WTC11 (cell line): ENCODE measurements around the gene DRD2. TPM values are rescaled to one million over a fixed set of nuclear protein-coding genes. Genes with fewer than 3 reads are reported as not detected.

Experiments used
- ATAC-seq: fragments of 200-7000 bp; cut with Tn5 transposase; 2 replicates; pipeline ENCODE4 v1.10.0; 2021; ENCODE audit warnings: mild to moderate bottlenecking, moderate library complexity
- CTCF ChIA-PET: fragments of 300-600 bp; sonication (Branson Sonifier 250); formaldehyde crosslinking; loops from one replicate; lab custom pipeline; 2021; ENCODE audit warnings: antibody characterized with exemption; lab: Charles Lee
- POLR2A ChIA-PET: fragments of 350-600 bp; sonication (Branson Sonifier 250); formaldehyde crosslinking; loops from one replicate; lab custom pipeline; 2021; ENCODE audit warnings: antibody characterized with exemption; lab: Charles Lee
- DNase-seq: peaks from one replicate; pipeline ENCODE4 v3.0.0; 2021; ENCODE audit warnings: low spot score
- H3K27ac Mint-ChIP-seq: 2 replicates; pipeline ENCODE4 v1.8.0; 2021; ENCODE audit warnings: mixed read lengths
- H3K27me3 Mint-ChIP-seq: 2 replicates; pipeline ENCODE4 v1.8.0; 2021; ENCODE audit warnings: low read depth, mild to moderate bottlenecking, moderate library complexity, mixed read lengths
- H3K36me3 Mint-ChIP-seq: 2 replicates; pipeline ENCODE4 v1.8.0; 2021; ENCODE audit warnings: mixed read lengths
- H3K4me1 Mint-ChIP-seq: 2 replicates; pipeline ENCODE4 v1.8.0; 2022; ENCODE audit warnings: mixed read lengths
- H3K4me3 Mint-ChIP-seq: 2 replicates; pipeline ENCODE4 v1.8.0; 2021; ENCODE audit warnings: mild to moderate bottlenecking, moderate library complexity, mixed read lengths
- H3K9me3 Mint-ChIP-seq: 2 replicates; pipeline ENCODE4 v1.8.0; 2021; ENCODE audit warnings: mixed read lengths
- GRHL2 ChIP-seq: fragments of 250-450 bp; sonication (Bioruptor Pico); IDR thresholded peaks from 2 replicates; pipeline ENCODE4 v1.8.0; 2022; ENCODE audit warnings: mild to moderate bottlenecking, moderate library complexity; ENCODE audit not compliant: insufficient replicate concordance, severe bottlenecking
- NR1H2 ChIP-seq: sonication (generic); formaldehyde crosslinking; IDR thresholded peaks from 2 replicates; pipeline ENCODE4 v1.9.0; 2021; ENCODE audit warnings: mild to moderate bottlenecking, moderate library complexity, missing genetic modification reagents
- PRRX2 ChIP-seq: fragments of 250-450 bp; sonication (Bioruptor Pico); IDR thresholded peaks from 2 replicates; pipeline ENCODE4 v1.8.0; 2021; ENCODE audit warnings: mild to moderate bottlenecking
- ZNF121 ChIP-seq: sonication (generic); formaldehyde crosslinking; IDR thresholded peaks from 2 replicates; pipeline ENCODE4 v1.8.0; 2023; ENCODE audit warnings: missing genetic modification reagents
- total RNA-seq: library from RNA; stranded (reverse); gene quantifications from 3 replicates; pipeline ENCODE4 v1.2.3, GENCODE V29; 2021
- TF ChIP-seq, protein P1 (sequence below): fragments of 200-600 bp; IDR thresholded peaks from 2 replicates; pipeline ENCODE4 v1.8.0; 2022; ENCODE audit warnings: antibody characterized with exemption
- TF ChIP-seq, protein P2 (sequence below): sonication (generic); formaldehyde crosslinking; IDR thresholded peaks from 2 replicates; pipeline ENCODE4 v1.8.1; 2023; ENCODE audit warnings: mild to moderate bottlenecking, missing genetic modification reagents, borderline replicate concordance
- TF ChIP-seq, protein P3 (sequence below): sonication (generic); formaldehyde crosslinking; IDR thresholded peaks from 2 replicates; pipeline ENCODE4 v1.8.0; 2022; ENCODE audit warnings: mild to moderate bottlenecking, missing genetic modification reagents
- TF ChIP-seq, protein P4 (sequence below): sonication (generic); formaldehyde crosslinking; IDR thresholded peaks from 2 replicates; pipeline ENCODE4 v1.8.1; 2023; ENCODE audit warnings: mild to moderate bottlenecking, moderate library complexity, missing genetic modification reagents
- TF ChIP-seq, protein P5 (sequence below): sonication (generic); formaldehyde crosslinking; IDR thresholded peaks from 2 replicates; pipeline ENCODE4 v1.8.0; 2023; ENCODE audit warnings: missing genetic modification reagents
- TF ChIP-seq, protein P6 (sequence below): fragments of 250-450 bp; sonication (Bioruptor Pico); IDR thresholded peaks from 2 replicates; pipeline ENCODE4 v2.1.2; 2022; ENCODE audit warnings: mild to moderate bottlenecking, moderate library complexity
- TF ChIP-seq, protein P7 (sequence below): sonication (generic); formaldehyde crosslinking; IDR thresholded peaks from 2 replicates; pipeline ENCODE4 v1.8.0; 2022; ENCODE audit warnings: mild to moderate bottlenecking, missing genetic modification reagents
- TF ChIP-seq, protein P8 (sequence below): sonication (generic); formaldehyde crosslinking; IDR thresholded peaks from 2 replicates; pipeline ENCODE4 v1.8.1; 2023; ENCODE audit warnings: mild to moderate bottlenecking, missing genetic modification reagents, moderate library complexity

The DRD2 gene
- total RNA-seq, 1 experiment from 2014 or later, result 0.20 TPM

DNA sequence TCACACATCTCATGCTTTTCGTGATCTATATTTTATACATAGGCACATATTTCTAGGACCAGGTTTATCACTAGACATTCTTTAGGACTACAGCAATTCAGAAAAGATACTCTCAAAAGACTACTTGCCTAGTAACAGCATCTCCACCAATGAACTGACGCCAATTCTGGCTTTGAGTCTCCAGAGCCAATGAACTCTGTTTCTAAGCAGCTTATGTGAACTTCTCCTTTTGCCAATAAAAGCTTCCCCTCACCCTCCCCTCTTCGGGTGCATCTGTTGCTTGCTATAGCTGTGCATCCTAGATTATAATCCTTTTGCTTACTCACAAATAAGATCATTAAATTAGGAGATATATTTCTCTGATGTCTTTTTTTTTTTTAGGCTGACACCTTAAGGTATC lies 99.0 kb downstream of the DRD2 start:
- peaks cover 10% of the 10 kb centered on the region for H3K9me3 Mint-ChIP-seq
- DNase-seq (no peak), ATAC-seq (no peak)
- no peak overlapping the region for H3K4me3 Mint-ChIP-seq
- POLR2A ChIA-PET, result no interaction called here
- H3K36me3 Mint-ChIP-seq, result no peaks in the 10 kb centered on the region
- TF ChIP-seq, protein P1, sequence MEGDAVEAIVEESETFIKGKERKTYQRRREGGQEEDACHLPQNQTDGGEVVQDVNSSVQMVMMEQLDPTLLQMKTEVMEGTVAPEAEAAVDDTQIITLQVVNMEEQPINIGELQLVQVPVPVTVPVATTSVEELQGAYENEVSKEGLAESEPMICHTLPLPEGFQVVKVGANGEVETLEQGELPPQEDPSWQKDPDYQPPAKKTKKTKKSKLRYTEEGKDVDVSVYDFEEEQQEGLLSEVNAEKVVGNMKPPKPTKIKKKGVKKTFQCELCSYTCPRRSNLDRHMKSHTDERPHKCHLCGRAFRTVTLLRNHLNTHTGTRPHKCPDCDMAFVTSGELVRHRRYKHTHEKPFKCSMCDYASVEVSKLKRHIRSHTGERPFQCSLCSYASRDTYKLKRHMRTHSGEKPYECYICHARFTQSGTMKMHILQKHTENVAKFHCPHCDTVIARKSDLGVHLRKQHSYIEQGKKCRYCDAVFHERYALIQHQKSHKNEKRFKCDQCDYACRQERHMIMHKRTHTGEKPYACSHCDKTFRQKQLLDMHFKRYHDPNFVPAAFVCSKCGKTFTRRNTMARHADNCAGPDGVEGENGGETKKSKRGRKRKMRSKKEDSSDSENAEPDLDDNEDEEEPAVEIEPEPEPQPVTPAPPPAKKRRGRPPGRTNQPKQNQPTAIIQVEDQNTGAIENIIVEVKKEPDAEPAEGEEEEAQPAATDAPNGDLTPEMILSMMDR, result no peak
- TF ChIP-seq GRHL2 (no peak), NR1H2 (CRISPR knock-in tag) (no peak), ZNF121 (no peak), PRRX2 (CRISPR knock-in tag) (no peak)
- TF ChIP-seq, protein P2, sequence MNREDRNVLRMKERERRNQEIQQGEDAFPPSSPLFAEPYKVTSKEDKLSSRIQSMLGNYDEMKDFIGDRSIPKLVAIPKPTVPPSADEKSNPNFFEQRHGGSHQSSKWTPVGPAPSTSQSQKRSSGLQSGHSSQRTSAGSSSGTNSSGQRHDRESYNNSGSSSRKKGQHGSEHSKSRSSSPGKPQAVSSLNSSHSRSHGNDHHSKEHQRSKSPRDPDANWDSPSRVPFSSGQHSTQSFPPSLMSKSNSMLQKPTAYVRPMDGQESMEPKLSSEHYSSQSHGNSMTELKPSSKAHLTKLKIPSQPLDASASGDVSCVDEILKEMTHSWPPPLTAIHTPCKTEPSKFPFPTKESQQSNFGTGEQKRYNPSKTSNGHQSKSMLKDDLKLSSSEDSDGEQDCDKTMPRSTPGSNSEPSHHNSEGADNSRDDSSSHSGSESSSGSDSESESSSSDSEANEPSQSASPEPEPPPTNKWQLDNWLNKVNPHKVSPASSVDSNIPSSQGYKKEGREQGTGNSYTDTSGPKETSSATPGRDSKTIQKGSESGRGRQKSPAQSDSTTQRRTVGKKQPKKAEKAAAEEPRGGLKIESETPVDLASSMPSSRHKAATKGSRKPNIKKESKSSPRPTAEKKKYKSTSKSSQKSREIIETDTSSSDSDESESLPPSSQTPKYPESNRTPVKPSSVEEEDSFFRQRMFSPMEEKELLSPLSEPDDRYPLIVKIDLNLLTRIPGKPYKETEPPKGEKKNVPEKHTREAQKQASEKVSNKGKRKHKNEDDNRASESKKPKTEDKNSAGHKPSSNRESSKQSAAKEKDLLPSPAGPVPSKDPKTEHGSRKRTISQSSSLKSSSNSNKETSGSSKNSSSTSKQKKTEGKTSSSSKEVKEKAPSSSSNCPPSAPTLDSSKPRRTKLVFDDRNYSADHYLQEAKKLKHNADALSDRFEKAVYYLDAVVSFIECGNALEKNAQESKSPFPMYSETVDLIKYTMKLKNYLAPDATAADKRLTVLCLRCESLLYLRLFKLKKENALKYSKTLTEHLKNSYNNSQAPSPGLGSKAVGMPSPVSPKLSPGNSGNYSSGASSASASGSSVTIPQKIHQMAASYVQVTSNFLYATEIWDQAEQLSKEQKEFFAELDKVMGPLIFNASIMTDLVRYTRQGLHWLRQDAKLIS (CRISPR knock-in tag), result no peak
- TF ChIP-seq, protein P3, sequence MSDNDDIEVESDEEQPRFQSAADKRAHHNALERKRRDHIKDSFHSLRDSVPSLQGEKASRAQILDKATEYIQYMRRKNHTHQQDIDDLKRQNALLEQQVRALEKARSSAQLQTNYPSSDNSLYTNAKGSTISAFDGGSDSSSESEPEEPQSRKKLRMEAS, result no peak
- TF ChIP-seq, protein P4, sequence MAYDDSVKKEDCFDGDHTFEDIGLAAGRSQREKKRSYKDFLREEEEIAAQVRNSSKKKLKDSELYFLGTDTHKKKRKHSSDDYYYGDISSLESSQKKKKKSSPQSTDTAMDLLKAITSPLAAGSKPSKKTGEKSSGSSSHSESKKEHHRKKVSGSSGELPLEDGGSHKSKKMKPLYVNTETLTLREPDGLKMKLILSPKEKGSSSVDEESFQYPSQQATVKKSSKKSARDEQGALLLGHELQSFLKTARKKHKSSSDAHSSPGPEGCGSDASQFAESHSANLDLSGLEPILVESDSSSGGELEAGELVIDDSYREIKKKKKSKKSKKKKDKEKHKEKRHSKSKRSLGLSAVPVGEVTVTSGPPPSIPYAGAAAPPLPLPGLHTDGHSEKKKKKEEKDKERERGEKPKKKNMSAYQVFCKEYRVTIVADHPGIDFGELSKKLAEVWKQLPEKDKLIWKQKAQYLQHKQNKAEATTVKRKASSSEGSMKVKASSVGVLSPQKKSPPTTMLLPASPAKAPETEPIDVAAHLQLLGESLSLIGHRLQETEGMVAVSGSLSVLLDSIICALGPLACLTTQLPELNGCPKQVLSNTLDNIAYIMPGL, result no peak
- TF ChIP-seq, protein P5, sequence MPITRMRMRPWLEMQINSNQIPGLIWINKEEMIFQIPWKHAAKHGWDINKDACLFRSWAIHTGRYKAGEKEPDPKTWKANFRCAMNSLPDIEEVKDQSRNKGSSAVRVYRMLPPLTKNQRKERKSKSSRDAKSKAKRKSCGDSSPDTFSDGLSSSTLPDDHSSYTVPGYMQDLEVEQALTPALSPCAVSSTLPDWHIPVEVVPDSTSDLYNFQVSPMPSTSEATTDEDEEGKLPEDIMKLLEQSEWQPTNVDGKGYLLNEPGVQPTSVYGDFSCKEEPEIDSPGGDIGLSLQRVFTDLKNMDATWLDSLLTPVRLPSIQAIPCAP (CRISPR knock-in tag), result no peak
- TF ChIP-seq, protein P6, sequence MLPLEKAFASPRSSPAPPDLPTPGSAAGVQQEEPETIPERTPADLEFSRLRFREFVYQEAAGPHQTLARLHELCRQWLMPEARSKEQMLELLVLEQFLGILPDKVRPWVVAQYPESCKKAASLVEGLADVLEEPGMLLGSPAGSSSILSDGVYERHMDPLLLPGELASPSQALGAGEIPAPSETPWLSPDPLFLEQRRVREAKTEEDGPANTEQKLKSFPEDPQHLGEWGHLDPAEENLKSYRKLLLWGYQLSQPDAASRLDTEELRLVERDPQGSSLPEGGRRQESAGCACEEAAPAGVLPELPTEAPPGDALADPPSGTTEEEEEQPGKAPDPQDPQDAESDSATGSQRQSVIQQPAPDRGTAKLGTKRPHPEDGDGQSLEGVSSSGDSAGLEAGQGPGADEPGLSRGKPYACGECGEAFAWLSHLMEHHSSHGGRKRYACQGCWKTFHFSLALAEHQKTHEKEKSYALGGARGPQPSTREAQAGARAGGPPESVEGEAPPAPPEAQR (CRISPR knock-in tag), result no peak
- TF ChIP-seq, protein P7, sequence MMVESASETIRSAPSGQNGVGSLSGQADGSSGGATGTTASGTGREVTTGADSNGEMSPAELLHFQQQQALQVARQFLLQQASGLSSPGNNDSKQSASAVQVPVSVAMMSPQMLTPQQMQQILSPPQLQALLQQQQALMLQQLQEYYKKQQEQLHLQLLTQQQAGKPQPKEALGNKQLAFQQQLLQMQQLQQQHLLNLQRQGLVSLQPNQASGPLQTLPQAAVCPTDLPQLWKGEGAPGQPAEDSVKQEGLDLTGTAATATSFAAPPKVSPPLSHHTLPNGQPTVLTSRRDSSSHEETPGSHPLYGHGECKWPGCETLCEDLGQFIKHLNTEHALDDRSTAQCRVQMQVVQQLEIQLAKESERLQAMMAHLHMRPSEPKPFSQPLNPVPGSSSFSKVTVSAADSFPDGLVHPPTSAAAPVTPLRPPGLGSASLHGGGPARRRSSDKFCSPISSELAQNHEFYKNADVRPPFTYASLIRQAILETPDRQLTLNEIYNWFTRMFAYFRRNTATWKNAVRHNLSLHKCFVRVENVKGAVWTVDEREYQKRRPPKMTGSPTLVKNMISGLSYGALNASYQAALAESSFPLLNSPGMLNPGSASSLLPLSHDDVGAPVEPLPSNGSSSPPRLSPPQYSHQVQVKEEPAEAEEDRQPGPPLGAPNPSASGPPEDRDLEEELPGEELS, result no peak
- peaks cover 14% of the 10 kb centered on the region for H3K4me1 Mint-ChIP-seq
- H3K27me3 Mint-ChIP-seq, result no peaks in the 10 kb centered on the region; the same call in 1 of the 2 replicates
- no peak overlapping the region for H3K27ac Mint-ChIP-seq
- CTCF ChIA-PET, result interaction anchor here (0.6 to 2.6 kb wide), 3 partner anchors 10 to 81 kb away, joined by 3 to 13 read pairs (median 6); partner anchors contain the start of gene ANKK1

DNA sequence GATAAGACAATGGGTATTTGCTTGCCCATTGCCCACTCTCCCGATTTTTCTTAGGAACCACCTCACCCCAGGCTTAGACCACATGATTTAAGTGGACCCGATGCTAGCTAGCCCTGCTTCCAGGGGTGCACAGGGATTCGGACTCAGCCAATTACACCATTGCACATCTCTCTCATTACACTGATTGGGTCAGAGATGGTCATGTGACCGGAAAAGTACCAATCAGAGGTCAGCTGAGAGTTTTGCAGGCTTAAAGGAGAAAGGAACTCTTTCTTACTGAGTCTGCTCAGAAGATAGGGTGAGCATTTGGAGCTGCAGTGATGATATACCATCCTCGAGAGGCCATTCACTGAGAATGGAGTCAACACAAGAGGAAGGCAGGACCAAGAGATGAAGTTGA lies 99.8 kb downstream of the DRD2 start:
- Mint-ChIP-seq H3K27ac (0 out of 2 replicates have a peak overlapping the region, but pooled peaks have one; percentile 50), H3K4me3 (no peak overlapping the region), H3K27me3 (no peaks in the 10 kb centered on the region), H3K4me1 (peaks cover 14% of the 10 kb centered on the region), H3K9me3 (peaks cover 8% of the 10 kb centered on the region), H3K36me3 (no peaks in the 10 kb centered on the region)
- ChIA-PET CTCF (interaction anchor here (1.0 kb wide), 1 partner anchor 12 kb away, joined by 4 read pairs; the partner anchor contains the start of gene ANKK1), POLR2A (no interaction called here)
- no peak for DNase-seq
- ATAC-seq, result no peak
- TF ChIP-seq NR1H2 (CRISPR knock-in tag), result no peak
- TF ChIP-seq, protein P8, sequence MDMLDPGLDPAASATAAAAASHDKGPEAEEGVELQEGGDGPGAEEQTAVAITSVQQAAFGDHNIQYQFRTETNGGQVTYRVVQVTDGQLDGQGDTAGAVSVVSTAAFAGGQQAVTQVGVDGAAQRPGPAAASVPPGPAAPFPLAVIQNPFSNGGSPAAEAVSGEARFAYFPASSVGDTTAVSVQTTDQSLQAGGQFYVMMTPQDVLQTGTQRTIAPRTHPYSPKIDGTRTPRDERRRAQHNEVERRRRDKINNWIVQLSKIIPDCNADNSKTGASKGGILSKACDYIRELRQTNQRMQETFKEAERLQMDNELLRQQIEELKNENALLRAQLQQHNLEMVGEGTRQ (CRISPR knock-in tag), result 0 out of 2 replicates have a peak, but pooled peaks have one; percentile 52
